HG03558 (cell line): ENCODE data around the gene SCFD2.

ENCODE experiments used
- ATAC-seq: cut with Tn5 transposase; IDR thresholded peaks from one replicate; pipeline ENCODE4 v1.9.1; 2021; ENCODE audit warnings: moderate number of reproducible peaks; ENCODE audit not compliant: unreplicated experiment; ENCODE audit errors: extremely low read depth

The SCFD2 gene

GRCh38 chr4:52873191-52873590, 492.7 kb downstream of the SCFD2 start:
- no peak for ATAC-seq

- ATAC-seq: no peak
These were observed 495.6 kb downstream of the SCFD2 start for GRCh38 chr4:52870225-52870624.

GRCh38 chr4:52869656-52870055, 496.2 kb downstream of the SCFD2 start:
- ATAC-seq: no peak

- ATAC-seq: no peak
These were observed 496.7 kb downstream of the SCFD2 start for GRCh38 chr4:52869196-52869595.

- no peak for ATAC-seq
These were observed 497.7 kb downstream of the SCFD2 start for GRCh38 chr4:52868133-52868532.

GRCh38 chr4:52867163-52867562, 498.7 kb downstream of the SCFD2 start:
- no peak for ATAC-seq

GRCh38 chr4:52866734-52867133, 499.1 kb downstream of the SCFD2 start:
- no peak for ATAC-seq

GRCh38 chr4:52865300-52865699, 500.6 kb downstream of the SCFD2 start:
- no peak for ATAC-seq

GRCh38 chr4:52864793-52865192, 501.1 kb downstream of the SCFD2 start:
- ATAC-seq: no peak

- no peak for ATAC-seq
These were observed 502.5 kb downstream of the SCFD2 start for GRCh38 chr4:52863324-52863723.

- no peak for ATAC-seq
These were observed 503.2 kb downstream of the SCFD2 start for GRCh38 chr4:52862639-52863161.

- ATAC-seq: peak; percentile 96
These were observed 503.8 kb downstream of the SCFD2 start, which contains the start of gene RASL11B for GRCh38 chr4:52861879-52862616. RASL11B (plus strand) TSS chr4:52862317; CDS start chr4:52862508, 191 bp downstream.

GRCh38 chr4:52861171-52861823, 504.6 kb downstream of the SCFD2 start:
- ATAC-seq: no peak

GRCh38 chr4:52860361-52860760, 505.5 kb downstream of the SCFD2 start:
- ATAC-seq: no peak

- ATAC-seq: no peak
These were observed 509.1 kb downstream of the SCFD2 start for GRCh38 chr4:52856801-52857200.

GRCh38 chr4:52853351-52853750, 512.5 kb downstream of the SCFD2 start:
- ATAC-seq: no peak

- ATAC-seq: no peak
These were observed 513.1 kb downstream of the SCFD2 start for GRCh38 chr4:52852711-52853110.

- no peak for ATAC-seq
These were observed 513.8 kb downstream of the SCFD2 start for GRCh38 chr4:52852041-52852440.

GRCh38 chr4:52850406-52851124, 515.3 kb downstream of the SCFD2 start:
- no peak for ATAC-seq

GRCh38 chr4:52848254-52848653, 517.6 kb downstream of the SCFD2 start:
- no peak for ATAC-seq

GRCh38 chr4:52846502-52846901, 519.4 kb downstream of the SCFD2 start:
- no peak for ATAC-seq
